ENCODE data around the gene FIBIN. TPM values are rescaled to one million over a fixed set of nuclear protein-coding genes. Genes with fewer than 3 reads are reported as not detected.

Gene FIBIN
- total RNA-seq, 1 experiment from 2014 or later = not detected

- intact Hi-C loops (cut with micrococcal nuclease) = no loop called here
Measured at GRCh38 chr11:26974996-26975395, 18.9 kb upstream of the FIBIN start.

More at GRCh38 chr11:26974996-26975395, 18.9 kb upstream of the FIBIN start:
- ATAC-seq (no peak), DNase-seq (ENCODE audit: low read depth, low spot score) (no peak)
- H3K27ac ChIP-seq (ENCODE audit: low read depth, low read length) = no peak overlapping the region
- no peak overlapping the region for H3K9ac ChIP-seq (ENCODE audit: low read length)
- no peaks in the 10 kb centered on the region; the same call in 1 of the 2 replicates for H3K27me3 ChIP-seq (ENCODE audit: insufficient read depth, low read length)
- ChIA-PET CTCF (no interaction called here), RAD21 (ENCODE audit: low non-redundant PET in 1 of 2, low total read pairs in 2 of 2, uncharacterized antibody in 2 of 2, unreplicated experiment in 2 of 2) (no interaction called here), POLR2A (no interaction called here)
- BruUV-seq (replicated peaks) = no TSS peak
- 0 out of 4 replicates have a peak, but pooled peaks cover 0 to 3% of the 10 kb centered on the region in 2 experiments for H3K9me3 ChIP-seq (ENCODE audit: control insufficient read depth in 1 of 2, insufficient read depth in 1 of 2, low read depth in 1 of 2, low read length in 2 of 2)
- H2AFZ ChIP-seq (ENCODE audit: low read depth, low read length, poor library complexity, severe bottlenecking) = no peak overlapping the region
- no peaks in the 10 kb centered on the region for H3K79me2 ChIP-seq (ENCODE audit: insufficient read depth, low read length)
- no peaks in the 10 kb centered on the region for H4K20me1 ChIP-seq (ENCODE audit: insufficient read depth)
- no peaks in the 10 kb centered on the region for H3K9me2 ChIP-seq (ENCODE audit: insufficient read depth)
- no peaks in the 10 kb centered on the region for H3K36me3 ChIP-seq (ENCODE audit: control insufficient read depth in 1 of 2, insufficient read depth in 2 of 2, low read length in 2 of 2)
- H3K4me3 ChIP-seq (replicated peaks in 1 of 2; ENCODE audit: low read depth in 1 of 2, low read length in 2 of 2) = no peak overlapping the region
- no peak overlapping the region for H3K4me2 ChIP-seq (ENCODE audit: low read length)
- no peaks in the 10 kb centered on the region for H3K4me1 ChIP-seq (ENCODE audit: control insufficient read depth in 1 of 2, insufficient read depth in 2 of 2, low read length in 2 of 2)
- TF ChIP-seq ELF1 (IDR thresholded peaks at IDR 0.05; ENCODE audit: borderline replicate concordance, low read depth) (no peak), ZFX (IDR thresholded peaks at IDR 0.05) (no peak), MAX (IDR thresholded peaks at IDR 0.05) (no peak), YY1 (IDR thresholded peaks at IDR 0.05; ENCODE audit: extremely low read depth, insufficient replicate concordance, low read depth, low read length) (no peak), SP1 (IDR thresholded peaks at IDR 0.05; ENCODE audit: low read depth) (no peak), ATF3 (IDR thresholded peaks at IDR 0.05) (no peak), JUND (IDR thresholded peaks at IDR 0.05) (no peak), POLR2AphosphoS5 (IDR thresholded peaks at IDR 0.05; ENCODE audit: low read depth, low read length) (no peak), CBX3 (IDR thresholded peaks at IDR 0.05; ENCODE audit: low read depth) (no peak), TCF7L2 (IDR thresholded peaks at IDR 0.05; ENCODE audit: borderline replicate concordance, extremely low read depth, insufficient read depth, insufficient read length) (no peak), CTCF (IDR thresholded peaks at IDR 0.05 in 2 of 3, conservative IDR thresholded peaks at IDR 0.05 in 1 of 3; ENCODE audit: borderline replicate concordance in 1 of 3, insufficient read depth in 1 of 3, low read depth in 2 of 3, low read length in 2 of 3) (no peak), ZNF274 (IDR thresholded peaks at IDR 0.05; ENCODE audit: low read depth, low read length) (no peak), SRF (IDR thresholded peaks at IDR 0.05; ENCODE audit: low read depth) (no peak), RAD21 (IDR thresholded peaks at IDR 0.05; ENCODE audit: low read depth) (no peak), REST (IDR thresholded peaks at IDR 0.05; ENCODE audit: low read depth) (no peak), POLR2A (IDR thresholded peaks at IDR 0.05; ENCODE audit: borderline replicate concordance, extremely low read depth, insufficient read depth, insufficient read length) (no peak)
